ENCODE measurements around the gene PLEKHH1.
"Not testable (repeated sequence)": the region's sequence is repeated elsewhere in the genome, so short reads cannot be mapped to it uniquely, and the experiment has no call there.

The PLEKHH1 gene

DNA sequence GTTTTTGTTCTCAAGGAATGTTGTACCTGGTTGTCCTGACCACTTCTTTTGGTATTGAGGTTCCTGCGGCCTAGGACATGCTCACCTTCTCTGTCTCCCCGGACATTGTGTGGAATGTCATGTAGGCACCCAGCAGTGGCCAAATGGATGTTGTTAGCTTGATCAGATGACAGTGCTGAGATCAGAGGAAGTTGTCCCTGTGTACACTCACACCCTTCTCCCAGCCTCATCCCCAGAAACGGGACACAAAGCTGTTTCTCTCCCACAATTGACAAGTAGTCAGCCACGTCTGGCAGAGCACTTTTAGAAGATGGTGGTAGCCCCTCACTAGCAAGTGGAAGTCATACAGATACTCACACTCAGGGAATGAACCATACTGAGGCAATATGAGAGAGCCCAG lies 3.0 kb downstream of the PLEKHH1 start:
- no peak for DNase-seq

DNA sequence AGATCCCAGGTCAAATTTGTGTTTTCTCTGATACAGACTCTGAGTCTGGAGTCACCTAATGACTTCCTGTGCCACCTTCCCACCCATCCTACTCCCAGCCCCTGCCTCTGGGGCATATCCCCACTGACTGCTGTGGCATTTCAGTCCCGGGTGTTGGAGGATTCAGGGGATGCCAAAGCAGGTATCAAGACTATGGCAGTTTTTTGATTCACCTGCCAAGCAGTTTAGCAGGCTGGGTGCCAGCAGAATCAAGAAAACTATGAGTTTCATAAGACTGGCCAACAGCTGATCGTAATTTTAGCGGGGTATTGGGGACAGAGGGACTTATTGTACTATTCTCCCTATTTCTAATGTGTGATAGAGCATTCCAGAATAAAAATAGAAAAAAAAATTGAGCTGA lies 4.6 kb downstream of the PLEKHH1 start:
- DNase-seq: no peak

DNA sequence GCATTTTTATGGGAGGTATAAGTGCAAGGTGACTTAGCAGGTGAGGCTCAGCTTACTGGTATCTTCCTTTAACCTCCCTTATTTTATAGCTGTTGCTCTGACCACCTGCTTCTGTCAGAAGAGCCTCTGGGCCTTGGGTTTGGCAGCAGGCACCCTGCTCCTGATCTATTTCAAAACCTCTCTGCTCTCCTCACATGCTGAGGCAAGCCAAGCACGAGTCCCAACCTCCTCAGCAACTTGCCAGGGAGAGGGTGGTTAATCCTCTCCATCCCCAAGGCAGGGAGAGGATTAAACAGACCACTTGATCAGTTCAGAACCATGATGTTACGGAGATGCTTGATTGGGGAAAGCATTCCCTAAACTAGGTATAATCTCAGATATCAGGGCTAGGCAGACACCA lies 5.4 kb downstream of the PLEKHH1 start:
- no peak for DNase-seq

DNA sequence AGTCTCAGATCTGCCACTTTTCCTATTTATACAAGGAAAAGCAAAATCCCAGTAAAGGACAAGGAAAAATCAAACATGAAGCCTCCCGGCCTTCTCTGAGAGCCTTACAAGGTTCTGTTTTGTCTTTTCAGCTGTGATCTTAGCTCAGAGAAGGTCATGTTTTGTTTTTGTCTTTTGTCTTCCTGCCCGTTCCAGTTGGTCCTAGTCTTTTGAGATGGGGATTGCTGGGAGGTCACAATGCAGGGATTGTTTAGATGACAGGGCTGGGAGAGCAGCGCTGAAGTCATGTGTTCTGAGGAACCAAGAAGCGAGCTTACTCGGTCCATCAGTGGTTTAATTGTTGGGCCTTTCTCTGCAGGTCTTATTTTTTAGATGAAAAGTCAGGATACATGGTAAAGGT lies 6.0 kb downstream of the PLEKHH1 start:
- peak; percentile 71 for DNase-seq

DNA sequence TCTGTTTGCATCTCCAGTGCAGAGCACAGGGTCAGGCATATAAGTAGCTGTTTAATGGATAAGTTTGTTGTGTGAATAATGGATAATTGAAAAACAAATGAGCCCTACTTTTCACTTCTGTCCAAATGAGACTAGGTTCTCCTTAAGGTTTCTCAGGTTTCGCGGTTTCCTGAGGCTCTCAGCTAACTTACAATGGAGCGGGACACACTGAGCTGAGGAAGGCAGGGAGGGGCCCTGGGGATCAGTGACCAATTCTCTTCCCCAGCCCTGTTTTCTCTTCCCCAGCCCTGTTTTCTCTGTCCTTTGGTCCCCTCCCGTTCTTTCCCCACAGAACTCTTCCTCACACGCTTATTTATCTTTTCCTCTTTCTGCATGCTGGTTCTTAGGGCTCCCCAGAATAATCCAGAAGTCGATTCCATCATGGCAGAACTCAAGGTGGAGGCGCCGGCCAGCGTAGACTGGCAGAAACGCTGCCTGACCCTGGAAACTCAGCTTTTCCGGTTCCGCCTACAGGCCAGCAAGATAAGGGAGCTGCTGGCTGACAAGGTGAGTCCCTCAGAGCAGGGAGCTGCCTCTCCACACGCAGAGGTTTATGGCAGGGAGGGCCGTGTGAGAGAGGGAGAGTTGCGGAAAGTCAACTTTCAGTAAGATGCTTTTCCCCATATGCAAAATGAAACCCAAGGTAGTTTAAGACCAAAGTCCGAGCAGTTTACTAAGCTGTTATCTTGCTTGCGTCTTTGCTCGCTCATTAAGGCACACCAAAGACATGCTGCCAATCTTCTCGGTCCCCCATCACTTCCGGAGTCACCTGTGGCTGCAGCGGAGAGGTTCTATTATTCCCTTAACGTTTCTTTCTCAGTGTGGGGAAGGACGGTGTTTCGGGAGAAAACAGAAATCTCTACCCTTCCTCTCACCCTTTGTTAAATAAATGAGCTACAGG lies 8.6 kb downstream of the PLEKHH1 start:
- no peak for DNase-seq

DNA sequence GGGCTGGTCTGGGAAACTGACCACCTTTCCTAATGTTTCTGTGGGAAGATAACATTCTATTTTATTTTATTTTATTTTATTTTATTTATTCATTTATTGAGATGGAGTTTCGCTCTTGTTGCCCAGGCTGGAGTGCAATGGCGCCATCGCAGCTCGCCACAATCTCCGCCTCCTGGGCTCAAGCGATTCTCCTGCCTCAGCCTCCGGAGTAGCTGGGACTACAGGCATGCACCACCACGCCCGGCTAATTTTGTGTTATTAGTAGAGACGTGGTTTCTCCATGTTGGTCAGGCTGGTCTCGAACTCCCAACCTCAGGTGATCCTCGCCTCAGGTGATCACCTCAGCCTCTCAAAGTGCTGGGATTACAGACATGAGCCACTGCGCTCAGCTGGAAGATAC lies 9.5 kb downstream of the PLEKHH1 start:
- not testable (repeated sequence) for DNase-seq

DNA sequence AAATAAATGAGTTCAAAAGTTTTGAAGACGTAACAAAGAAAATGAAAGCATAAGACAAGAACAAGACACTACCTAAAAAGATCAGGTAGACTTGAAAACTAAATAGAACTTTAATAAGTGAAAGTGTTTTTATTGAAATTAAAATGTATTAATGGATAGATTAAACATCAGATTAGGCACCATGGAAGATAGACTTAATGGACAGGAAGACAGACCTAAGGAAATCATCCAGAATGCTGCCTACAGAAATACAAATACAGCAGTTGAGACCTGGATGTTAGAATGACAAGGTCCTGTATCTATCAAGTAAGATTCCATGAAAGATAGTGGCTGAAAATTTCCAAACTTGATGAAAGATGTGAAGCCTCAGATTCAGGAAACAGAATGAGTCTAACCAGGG lies 11.5 kb downstream of the PLEKHH1 start:
- DNase-seq: no peak

DNA sequence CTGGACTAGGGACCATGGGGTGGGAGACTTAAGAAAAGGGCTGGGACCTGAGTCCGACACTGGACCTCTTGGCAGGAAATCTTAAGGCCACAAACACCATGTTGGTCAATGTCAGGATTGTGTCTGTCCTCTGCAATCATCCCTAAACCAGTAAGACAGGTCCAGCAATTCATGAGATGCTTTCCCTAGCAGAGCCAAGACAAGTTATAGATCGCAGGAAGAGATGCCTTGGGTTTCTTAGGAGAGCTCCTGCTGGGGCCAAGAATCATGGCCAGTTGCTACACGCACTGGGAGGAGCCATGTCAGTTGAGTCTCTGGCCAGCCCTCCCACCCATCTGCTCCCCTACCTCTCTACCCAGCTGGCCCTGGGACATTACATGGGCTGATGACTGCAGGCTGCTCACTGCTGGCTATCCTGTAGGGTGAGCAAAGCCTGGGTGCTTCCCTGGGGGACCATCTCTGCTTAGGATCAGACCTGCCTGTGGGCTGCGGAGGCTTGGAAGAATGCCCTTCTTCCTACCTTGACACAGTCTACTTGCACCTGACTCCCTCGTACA lies 14.2 kb downstream of the PLEKHH1 start:
- no peak for DNase-seq

DNA sequence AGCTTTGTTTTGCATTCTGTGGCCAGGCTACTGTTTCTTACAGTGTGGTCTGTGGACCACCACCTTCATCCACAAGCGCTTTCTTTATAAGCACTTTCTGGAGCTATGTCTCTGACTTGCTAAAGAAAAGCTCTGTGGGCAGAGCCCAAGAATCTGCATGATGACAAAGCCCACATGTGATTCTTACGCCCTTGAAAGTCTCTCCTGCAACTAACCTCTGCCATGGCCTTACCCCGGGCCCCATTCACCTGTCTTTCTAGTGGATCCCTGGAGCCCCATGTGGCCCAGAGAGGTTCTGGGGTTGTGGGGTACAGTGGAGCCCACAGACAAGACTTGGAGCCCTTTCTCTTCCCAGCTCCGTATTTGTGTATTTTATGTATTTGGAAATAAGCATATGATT lies 16.6 kb downstream of the PLEKHH1 start:
- DNase-seq: no peak

DNA sequence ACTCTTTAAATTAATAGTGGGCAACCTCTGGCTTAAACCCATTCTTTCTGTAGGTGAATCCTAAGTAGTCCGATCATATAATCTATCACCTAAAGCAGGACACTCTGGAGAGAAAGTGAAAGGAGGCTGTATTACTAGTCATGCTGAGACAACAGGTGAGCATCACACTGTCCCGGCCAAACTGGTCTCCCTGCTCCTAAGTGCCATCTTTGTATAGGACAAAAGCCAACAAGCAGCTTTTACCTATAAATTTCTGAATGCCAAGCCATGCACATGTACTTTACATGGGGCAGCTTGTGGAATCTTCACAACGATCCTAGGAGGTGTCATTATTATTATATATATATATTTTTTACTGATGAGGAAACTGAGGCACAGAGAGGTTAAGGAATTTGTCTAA lies 18.0 kb downstream of the PLEKHH1 start:
- no peak for DNase-seq

DNA sequence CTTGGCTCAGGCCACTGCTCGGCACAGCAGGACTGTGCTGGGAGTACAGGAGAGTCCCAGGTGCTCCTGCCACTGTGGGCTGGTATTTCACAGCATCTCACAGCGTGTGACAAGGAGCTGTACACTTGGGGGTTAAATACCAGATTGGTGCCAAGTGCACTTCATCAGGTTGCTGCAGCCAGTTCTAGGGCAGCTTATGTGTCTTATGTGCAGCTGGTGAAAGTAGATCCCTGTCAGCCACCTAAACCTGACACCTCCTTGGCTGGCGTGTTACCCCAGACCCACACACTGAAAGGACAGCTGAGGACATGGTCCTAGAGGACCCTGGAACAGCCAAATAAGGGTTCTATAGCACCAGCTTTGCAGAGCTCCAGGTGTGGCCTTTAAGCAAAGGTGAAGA lies 18.9 kb downstream of the PLEKHH1 start:
- DNase-seq: no peak

DNA sequence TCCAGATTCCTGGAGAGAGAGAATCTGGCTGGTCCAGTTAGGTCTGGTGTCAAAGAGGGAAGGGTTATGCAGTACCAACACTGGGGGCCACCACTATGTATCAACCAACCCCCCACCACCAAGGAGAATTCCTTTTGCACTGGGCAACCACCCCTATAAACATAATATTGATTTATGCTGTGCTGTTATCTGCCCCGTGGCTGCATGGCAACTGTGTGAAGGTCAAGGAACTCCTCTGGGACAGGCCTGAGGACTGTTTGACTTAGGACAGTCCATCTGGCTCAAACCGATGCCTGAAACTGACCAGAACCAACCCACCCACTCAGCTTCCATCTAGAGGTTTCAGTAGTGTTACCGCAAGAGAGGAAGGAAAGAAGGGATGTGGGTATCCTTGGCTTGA lies 20.5 kb downstream of the PLEKHH1 start:
- DNase-seq: no peak

DNA sequence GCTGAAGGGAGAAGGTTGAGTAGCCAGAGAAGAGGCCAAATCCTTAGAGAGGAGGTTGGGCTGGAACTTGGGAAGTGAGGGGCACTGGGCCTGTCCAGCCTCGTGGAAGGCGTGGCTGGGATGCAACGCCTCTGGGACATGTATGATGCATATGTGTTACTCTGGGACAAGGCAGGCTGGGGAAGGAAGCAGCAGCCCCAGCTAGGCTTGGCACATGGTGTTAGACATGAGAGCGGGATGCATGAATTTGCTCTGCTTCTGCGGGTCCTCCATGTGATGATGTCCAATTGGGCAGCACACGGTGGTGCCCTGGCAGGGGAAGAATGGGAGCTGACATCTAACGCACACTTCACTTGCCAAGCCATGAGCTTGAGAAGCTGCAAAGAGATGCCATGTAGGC lies 21.3 kb downstream of the PLEKHH1 start:
- no peak for DNase-seq

DNA sequence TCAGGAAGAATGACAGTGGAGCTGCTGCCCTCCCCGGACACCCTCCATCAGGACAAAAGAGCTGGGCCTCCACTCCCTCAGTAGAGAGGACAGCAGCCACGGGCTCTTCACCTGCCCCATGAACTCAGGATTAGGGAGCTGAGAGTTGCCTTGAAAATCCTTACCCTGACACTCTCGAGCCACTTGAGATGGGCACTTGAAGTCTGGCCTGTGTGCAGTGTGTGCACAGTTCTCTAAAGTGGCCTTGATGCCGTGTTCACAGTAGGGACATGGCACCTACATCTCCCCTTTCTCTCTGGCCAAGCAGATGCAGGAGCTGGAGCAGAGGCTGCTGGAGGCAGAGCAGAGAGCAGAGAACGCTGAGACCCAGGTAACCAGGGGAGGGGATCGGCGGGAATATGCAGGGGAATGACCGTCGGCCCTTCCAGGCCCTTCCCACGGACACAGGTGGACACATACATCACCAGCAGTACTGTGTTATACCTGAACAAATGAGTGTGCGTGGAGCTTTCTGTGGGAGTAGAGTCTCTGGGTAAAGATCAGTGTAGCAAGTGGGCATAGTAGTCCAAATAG lies 22.5 kb downstream of the PLEKHH1 start:
- no peak for DNase-seq

DNA sequence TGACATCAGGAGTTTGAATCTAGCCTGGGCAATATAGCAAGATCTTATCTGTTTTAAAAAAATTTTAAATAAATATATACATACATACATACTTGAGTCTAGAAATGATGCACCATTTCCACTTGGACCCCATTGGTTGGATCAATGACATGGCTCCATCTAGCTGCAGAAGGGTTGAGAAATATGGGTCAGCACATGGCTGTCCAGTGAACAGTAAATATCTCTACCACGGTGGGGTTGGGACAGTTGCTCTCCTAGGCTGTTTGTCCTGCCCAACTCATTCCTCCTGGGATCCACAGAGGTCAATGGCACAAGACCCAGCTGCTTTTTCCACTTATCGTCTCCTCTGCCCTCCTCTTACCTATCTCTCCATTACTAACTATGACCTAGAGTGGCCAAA lies 23.6 kb downstream of the PLEKHH1 start:
- DNase-seq: no peak

DNA sequence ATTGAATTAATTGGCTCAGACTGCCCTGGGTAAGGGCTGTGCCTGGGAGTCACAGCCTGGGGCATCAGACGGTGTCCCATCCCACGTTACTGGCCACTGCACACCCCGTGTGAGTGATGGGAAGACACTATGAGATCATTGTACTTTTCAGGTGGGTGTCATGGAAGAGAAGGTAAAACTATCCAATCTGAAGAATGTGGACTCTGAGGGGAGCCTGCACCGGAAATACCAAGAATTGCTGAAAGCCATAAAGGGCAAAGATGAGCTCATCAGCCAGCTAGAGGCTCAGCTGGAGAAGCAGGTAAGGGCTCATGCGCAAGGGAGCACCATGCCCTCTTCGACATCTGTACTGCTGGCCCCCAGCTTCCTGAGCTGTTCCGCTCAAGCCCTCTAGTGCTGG lies 24.0 kb downstream of the PLEKHH1 start:
- no peak for DNase-seq

DNA sequence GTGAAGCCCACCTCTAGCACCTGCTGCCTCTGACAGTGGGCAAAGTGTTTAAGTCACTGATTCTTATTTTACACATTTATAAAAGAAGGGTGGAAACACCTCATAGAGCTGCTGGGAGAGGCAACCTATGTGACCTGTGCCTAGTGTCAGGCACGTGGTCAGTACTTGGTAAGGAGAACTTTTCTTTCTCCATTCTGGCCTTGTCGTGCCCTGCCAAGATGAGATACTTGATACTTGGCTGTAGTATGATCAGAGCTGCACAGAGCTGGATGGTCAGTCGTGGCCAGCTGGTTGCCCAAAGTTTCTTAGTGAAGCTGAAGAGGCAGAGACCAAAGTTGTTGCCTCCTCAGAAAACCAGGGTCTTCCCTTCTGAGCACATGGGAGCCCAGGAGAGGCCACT lies 24.6 kb downstream of the PLEKHH1 start:
- no peak for DNase-seq

DNA sequence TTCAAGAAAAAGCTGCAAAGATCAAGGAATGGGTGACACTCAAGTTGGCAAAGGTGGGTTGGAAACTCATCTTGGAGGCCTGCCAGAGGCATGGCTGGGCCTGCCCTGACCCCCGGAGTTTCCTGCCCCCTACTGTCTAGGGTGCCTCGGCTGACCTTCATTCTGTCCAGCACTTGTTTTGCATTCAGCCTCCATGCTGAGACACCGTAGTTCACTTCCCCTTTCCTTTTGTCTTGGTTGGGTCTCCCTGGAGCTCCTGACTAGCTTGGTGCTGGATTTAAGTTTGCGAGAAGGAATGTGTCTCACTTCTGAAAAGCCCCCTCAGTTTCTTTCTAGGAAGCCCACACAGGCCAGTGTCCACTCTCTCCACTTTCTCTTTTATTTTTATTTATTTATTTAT lies 26.5 kb downstream of the PLEKHH1 start:
- no peak for DNase-seq

DNA sequence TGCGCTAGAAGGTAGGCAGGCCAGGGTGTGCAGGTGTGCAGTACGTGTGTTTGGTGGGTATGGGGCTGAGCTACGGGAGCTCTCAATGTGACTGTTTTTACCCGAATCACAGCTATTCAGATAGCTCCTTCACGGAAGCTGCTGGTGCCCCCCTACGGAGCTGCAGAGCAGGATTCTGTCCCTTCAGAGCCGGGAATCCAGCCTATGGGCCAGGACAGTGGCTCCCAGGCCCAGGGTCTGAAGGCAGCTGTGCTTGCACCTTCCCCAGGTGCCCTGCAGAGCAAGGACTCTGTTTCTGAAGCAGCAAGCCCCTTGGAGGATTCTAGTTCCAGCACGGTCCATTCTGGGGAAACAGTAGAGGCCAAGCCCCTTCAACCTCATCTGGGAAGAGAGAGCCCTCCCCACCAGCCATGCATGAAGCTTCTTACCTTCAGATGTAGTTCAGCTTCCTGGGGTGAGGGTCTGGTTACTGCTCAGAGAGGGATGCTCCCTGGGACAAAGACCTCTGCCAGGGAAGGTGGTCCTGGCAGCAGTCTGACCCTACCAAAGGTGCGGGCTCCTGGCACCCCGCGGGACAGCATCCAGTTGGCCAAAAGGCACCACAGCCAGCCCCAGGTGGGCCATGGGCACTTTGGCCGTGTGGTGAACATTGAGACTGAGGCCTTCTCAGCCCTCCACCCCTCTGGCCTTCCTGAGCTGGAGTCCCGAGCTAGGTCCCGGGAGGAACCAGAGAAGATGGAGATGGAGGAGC lies 29.1 kb downstream of the PLEKHH1 start:
- DNase-seq: no peak

DNA sequence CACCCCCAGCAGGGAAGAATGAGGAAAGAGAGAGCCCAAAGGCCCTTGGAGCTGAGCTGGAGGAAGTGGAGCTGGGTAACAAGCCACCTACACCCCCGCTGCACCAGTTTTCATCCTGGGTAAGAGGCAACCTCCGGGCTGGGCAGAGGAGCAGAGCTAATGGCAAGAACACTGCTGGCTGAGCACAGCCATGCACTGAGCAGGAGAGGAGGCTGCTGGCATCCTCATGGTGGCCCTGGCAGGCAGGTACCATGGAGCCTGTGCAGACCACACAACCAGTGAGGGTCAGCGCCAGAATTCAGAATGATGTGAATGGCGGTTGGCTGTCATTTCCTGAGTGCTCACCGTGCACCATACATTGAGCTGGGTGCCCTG lies 29.7 kb downstream of the PLEKHH1 start:
- DNase-seq: no peak

DNA sequence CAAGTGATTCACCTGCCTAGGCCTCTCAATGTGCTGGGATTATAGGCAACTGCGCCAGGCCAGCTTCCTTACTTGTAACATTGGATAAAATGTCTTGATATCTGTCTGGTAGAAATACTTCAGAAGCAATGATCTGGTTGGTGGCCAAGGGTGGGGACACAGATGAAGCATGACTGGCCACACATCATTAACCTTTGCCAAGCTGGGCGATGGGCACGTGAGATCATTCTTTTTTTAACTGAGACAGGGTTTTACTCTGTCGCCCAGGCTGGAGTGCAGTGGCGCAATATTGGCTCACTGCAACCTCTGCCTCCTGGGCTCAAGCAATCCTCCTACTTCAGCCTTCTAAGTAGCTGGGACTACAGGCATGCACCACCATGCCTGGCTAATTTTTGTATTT lies 31.1 kb downstream of the PLEKHH1 start:
- no peak for DNase-seq

DNA sequence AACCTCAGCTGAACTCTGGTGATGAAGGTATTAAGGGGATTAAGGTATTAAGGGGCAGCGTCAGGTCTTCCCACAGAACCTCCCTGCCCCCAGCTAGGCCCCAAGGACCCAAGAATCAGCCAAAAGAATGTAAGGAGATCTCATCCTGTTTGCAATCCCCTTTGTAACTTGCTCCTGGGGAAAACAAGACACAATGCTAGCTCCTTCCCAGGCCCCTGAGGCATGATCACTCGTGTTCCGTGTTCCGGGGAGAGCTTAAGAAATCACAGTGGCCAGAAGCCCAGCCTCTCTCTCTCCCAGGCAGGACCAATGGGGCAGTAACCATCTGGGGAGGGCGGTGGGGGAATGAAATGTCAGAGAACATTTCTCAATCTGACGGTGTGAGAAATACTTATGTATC lies 33.8 kb downstream of the PLEKHH1 start:
- peak; percentile 4 for DNase-seq

DNA sequence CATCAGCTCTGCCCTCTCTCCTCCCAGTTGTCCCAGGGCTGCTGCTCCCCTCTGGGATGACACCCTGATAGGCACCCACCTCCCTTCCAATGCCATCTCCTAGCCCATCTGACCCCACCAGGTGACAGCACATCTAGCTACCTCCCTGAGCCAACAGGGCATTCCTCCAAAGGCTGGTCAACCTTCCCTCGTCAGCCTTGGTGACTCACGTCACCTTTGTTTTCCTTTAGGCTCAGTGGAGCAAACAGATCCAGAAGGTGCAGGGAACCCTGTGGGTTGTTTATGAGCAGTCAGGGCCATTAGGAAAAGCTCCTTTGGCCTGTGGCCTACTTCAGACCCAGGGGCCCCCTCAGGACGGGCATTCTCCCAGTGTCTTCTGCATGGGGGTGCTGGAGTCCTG lies 34.6 kb downstream of the PLEKHH1 start:
- no peak for DNase-seq

Data from retina (tissue), 1 donor.